Calu3 (cell line): Measurements from ENCODE around the gene VPS26C. TPM values are rescaled to one million over a fixed set of nuclear protein-coding genes. Genes with fewer than 3 reads are reported as not detected.

Source experiments
- BruUV-seq: library from RNA; stranded (reverse); fragments of 400-500 nt; replicated peaks from 2 replicates; lab custom pipeline; 2021; lab: Mats Ljungman, UMichigan
- CTCF ChIA-PET: fragments of 300-600 bp; sonication (Branson Sonifier 250); formaldehyde crosslinking; loops from one replicate; lab custom pipeline; 2022; ENCODE audit warnings: antibody characterized with exemption; lab: Charles Lee
- DNase-seq: peaks from one replicate; pipeline ENCODE4 v3.0.0; 2022
- H3K27ac Mint-ChIP-seq: one replicate; pipeline ENCODE4 v1.8.0; 2022; ENCODE audit warnings: mixed read lengths; ENCODE audit not compliant: unreplicated experiment
- H3K27me3 Mint-ChIP-seq: one replicate; pipeline ENCODE4 v1.8.0; 2022; ENCODE audit warnings: mixed read lengths; ENCODE audit not compliant: unreplicated experiment
- H3K36me3 Mint-ChIP-seq: one replicate; pipeline ENCODE4 v1.8.0; 2022; ENCODE audit warnings: mild to moderate bottlenecking, moderate library complexity, mixed read lengths; ENCODE audit not compliant: insufficient read depth, unreplicated experiment
- H3K4me1 Mint-ChIP-seq: one replicate; pipeline ENCODE4 v1.8.0; 2022; ENCODE audit warnings: mild to moderate bottlenecking, low read depth, mixed read lengths; ENCODE audit not compliant: unreplicated experiment
- H3K4me3 Mint-ChIP-seq: one replicate; pipeline ENCODE4 v1.8.0; 2022; ENCODE audit warnings: mild to moderate bottlenecking, low read depth, moderate library complexity, mixed read lengths; ENCODE audit not compliant: unreplicated experiment
- H3K9me3 Mint-ChIP-seq: one replicate; pipeline ENCODE4 v1.8.0; 2022; ENCODE audit warnings: low read depth, mixed read lengths; ENCODE audit not compliant: unreplicated experiment
- intact Hi-C: fragments of 100-400 bp; cut with micrococcal nuclease; formaldehyde crosslinking; loops from one replicate; pipeline ENCODE4 v1.10.0; 2022; ENCODE audit not compliant: unreplicated experiment
- total RNA-seq: library from RNA; stranded (reverse); gene quantifications from 2 replicates; pipeline ENCODE4 v1.2.3, GENCODE V29; 2022
- TF ChIP-seq, protein P1 (sequence below): fragments of 200-600 bp; IDR thresholded peaks from one replicate; pipeline ENCODE4 v1.8.0; 2022; ENCODE audit warnings: antibody characterized with exemption; ENCODE audit not compliant: unreplicated experiment

Gene VPS26C
- total RNA-seq, 1 experiment from 2014 or later = 32.3 TPM

DNA sequence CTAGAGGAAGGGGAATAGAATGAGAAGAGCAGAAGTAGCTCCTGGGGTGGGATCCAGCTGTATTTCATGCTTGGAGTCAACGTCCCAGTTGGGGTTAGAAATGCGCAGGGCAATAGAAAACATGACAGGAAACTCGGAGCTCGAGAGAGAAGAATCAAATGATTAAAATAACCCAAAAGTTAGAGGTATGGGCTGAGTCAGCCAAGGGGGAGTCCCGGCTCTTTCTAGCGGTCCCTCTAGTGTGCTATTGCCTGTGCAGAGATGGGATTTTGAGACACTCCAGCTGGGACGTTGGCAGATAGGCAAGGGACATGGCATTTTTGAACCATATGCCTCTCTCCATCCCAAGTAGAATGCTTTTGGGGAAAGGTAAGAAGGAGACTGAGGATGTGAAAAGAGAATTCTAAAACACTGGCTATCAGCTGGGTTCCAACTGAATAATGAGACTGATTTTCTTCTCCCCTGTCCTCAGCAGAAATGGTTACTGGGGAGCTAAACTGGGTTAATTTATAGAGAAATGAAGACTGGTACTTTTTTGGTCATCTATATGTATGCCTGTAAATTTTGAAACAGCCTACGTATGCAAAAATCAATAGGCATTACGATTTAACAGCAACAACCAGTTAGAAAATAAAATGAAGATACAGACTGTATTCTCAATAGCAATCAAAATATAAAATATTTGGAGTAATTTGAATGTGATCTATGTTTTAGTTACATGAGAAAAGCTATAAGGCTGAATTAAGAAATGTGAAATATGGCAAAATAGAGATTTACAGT lies 7.0 kb upstream of the VPS26C start:
- CTCF ChIA-PET = no interaction called here
- Mint-ChIP-seq H3K36me3 (no peaks in the 10 kb centered on the region), H3K4me3 (no peak overlapping the region), H3K9me3 (no peaks in the 10 kb centered on the region), H3K27me3 (no peaks in the 10 kb centered on the region), H3K27ac (no peak overlapping the region), H3K4me1 (no peaks in the 10 kb centered on the region)
- TF ChIP-seq, protein P1, sequence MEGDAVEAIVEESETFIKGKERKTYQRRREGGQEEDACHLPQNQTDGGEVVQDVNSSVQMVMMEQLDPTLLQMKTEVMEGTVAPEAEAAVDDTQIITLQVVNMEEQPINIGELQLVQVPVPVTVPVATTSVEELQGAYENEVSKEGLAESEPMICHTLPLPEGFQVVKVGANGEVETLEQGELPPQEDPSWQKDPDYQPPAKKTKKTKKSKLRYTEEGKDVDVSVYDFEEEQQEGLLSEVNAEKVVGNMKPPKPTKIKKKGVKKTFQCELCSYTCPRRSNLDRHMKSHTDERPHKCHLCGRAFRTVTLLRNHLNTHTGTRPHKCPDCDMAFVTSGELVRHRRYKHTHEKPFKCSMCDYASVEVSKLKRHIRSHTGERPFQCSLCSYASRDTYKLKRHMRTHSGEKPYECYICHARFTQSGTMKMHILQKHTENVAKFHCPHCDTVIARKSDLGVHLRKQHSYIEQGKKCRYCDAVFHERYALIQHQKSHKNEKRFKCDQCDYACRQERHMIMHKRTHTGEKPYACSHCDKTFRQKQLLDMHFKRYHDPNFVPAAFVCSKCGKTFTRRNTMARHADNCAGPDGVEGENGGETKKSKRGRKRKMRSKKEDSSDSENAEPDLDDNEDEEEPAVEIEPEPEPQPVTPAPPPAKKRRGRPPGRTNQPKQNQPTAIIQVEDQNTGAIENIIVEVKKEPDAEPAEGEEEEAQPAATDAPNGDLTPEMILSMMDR = no peak
- intact Hi-C loops = no loop called here
- DNase-seq = no peak
- no TSS peak for BruUV-seq

DNA sequence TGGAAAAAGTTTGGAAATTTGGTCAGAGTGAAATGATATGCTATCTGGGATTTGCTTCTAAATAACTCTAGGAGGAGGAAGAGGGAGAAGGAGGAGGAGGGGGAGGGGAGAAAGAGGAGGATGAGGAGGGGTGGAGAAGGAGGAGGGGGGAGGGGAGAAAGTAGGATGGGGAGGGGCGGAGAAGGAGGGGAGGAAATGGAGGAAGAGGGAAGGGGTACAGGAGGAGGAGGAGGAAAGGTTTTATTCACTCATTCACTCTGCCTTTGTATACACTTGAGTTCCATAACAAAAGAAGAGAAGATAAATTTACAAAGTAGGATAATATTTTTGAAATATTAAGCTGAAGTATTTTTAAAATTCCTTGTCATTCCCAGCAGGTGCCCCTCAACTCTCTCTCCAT lies 6.3 kb upstream of the VPS26C start:
- Mint-ChIP-seq H3K36me3 (no peaks in the 10 kb centered on the region), H3K27me3 (no peaks in the 10 kb centered on the region), H3K9me3 (no peaks in the 10 kb centered on the region), H3K27ac (no peak overlapping the region), H3K4me3 (no peak overlapping the region), H3K4me1 (no peaks in the 10 kb centered on the region)
- DNase-seq = no peak
- BruUV-seq = no TSS peak
- intact Hi-C loops = no loop called here
- TF ChIP-seq, protein P1 = no peak
- CTCF ChIA-PET = no interaction called here

DNA sequence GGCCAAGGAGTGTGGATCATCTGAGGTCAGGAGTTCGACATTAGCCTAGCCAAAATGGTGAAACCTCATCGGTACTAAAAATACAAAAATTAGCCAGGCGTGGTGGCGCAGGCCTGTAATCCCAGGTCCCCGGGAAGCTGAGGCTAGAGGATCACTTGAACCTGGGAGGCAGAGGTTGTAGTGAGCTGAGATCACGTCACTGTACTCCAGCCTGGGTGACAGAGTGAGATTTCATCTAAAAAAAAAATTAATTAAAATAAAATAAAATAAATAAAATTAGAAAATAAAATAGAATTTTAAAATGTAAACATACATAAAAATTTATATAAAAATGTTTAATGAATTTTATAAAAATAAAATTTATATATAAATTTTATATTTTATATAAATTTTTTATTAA lies 5.8 kb upstream of the VPS26C start:
- intact Hi-C loops = no loop called here
- peaks cover 5% of the 10 kb centered on the region for H3K36me3 Mint-ChIP-seq
- no TSS peak for BruUV-seq

DNA sequence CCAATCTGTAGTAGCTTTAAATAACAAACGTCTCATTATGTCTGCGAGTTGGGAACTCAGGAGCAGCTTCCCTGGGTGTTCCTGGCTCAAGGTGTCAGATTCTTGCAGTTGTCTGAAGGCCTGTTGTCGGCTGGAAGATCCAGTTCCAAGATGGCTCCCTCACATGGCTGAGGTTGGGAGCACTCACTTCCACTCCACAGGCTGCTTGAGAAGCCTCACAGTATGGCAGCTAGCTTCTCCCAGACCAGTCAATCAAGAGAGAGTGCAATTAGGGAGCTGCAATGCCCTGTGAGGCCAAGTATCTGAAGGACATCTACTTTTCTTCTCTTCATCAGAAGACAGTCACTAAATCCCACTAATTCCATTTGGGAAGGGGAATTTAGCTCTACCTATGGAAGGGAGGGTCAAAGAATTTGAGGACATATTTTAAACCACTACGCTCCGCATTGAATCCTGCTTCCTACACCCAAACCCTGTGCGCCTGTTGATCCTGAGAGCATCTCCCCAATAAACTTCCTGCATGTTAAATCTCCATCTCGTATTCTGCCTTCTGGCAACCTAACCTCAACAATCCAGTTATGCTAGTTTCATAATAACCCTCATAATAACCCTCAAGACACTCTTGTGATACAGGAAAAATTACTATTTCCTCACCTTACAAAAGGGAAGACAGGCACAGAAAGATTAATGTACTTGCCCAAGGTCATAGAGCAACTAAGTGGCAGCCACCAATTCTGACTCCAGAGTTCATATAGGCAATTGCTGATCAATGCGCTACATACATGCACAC lies 3.6 kb upstream of the VPS26C start:
- no TSS peak for BruUV-seq
- DNase-seq = no peak
- no peaks in the 10 kb centered on the region for H3K9me3 Mint-ChIP-seq
- CTCF ChIA-PET = no interaction called here
- H3K36me3 Mint-ChIP-seq = peaks cover 19% of the 10 kb centered on the region
- no peaks in the 10 kb centered on the region for H3K27me3 Mint-ChIP-seq
- H3K27ac Mint-ChIP-seq = no peak overlapping the region
- TF ChIP-seq, protein P1 = no peak
- no peaks in the 10 kb centered on the region for H3K4me1 Mint-ChIP-seq
- intact Hi-C loops = no loop called here
- H3K4me3 Mint-ChIP-seq = no peak overlapping the region

More for the DNA sequence above, 5.8 kb upstream of the VPS26C start:
- Mint-ChIP-seq H3K27me3 (no peaks in the 10 kb centered on the region), H3K27ac (no peak overlapping the region), H3K9me3 (no peaks in the 10 kb centered on the region), H3K4me3 (no peak overlapping the region), H3K4me1 (no peaks in the 10 kb centered on the region)
- CTCF ChIA-PET = no interaction called here
- DNase-seq = no peak
- TF ChIP-seq, protein P1 = no peak
